Vagina (tissue), 2 donors: Measurements from ENCODE around the gene GPR161.

ENCODE experiments used
- POLR2A ChIP-seq, 2 donors: fragments of 450-650 bp; IDR thresholded peaks; one replicate each; pipeline ENCODE4 v1.6.1; 2017; ENCODE audit warnings: antibody characterized with exemption in 2 of 2, mild to moderate bottlenecking in 2 of 2, moderate library complexity in 2 of 2
- TF ChIP-seq, protein P1 (sequence below), 3 experiments: fragments of 450-650 bp in 2 of 3; fragments of 200-600 bp in 1 of 3; sonication (generic) in 1 of 3; IDR thresholded peaks; one replicate each; pipeline ENCODE4 v1.5.1; 2017 to 2019; ENCODE audit warnings: antibody characterized with exemption in 3 of 3, mild to moderate bottlenecking in 2 of 3, moderate library complexity in 2 of 3

DNA sequence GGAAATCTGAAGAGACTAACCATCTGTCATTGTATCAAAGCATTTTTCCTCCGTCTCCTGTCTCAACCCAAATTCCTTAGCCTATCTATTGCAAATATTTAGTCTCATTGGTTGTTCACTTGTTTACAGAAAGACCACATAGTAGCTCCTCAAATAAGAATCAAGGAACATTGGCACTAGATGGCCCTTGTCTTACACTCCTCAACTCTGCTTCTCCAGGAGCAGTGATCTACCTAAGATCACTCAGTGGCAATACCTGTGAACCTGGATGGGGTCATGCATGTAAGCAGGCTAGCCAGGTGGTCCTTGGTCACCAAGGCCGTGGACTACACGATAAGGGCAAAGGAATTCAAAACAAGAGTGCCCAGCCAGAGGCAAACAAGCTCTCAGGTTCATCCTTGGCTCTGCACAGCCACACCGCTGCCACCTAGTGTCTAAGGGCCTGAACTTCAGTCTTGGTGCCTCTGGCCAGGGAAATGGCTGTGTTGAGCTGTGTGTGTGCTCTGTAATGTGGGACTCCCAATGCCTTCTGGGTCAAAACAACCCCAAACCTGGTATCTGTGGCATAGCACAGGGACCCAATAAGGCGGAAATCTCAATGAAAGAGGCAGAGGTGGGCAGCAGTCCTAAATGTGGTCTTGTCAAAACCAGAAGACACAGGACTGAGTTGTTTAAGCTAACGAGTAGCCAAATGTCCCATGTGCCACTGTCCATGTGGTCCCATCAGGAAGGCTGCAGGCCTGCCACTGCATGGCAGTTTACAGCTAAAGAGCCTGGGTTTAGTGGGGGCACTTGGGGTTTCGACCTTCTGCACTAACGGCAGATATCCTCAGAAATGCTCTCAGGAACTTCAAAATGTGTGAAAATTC, 54.5 kb downstream of the GPR161 start:
- TF ChIP-seq, protein P1, sequence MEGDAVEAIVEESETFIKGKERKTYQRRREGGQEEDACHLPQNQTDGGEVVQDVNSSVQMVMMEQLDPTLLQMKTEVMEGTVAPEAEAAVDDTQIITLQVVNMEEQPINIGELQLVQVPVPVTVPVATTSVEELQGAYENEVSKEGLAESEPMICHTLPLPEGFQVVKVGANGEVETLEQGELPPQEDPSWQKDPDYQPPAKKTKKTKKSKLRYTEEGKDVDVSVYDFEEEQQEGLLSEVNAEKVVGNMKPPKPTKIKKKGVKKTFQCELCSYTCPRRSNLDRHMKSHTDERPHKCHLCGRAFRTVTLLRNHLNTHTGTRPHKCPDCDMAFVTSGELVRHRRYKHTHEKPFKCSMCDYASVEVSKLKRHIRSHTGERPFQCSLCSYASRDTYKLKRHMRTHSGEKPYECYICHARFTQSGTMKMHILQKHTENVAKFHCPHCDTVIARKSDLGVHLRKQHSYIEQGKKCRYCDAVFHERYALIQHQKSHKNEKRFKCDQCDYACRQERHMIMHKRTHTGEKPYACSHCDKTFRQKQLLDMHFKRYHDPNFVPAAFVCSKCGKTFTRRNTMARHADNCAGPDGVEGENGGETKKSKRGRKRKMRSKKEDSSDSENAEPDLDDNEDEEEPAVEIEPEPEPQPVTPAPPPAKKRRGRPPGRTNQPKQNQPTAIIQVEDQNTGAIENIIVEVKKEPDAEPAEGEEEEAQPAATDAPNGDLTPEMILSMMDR (IDR thresholded peaks at IDR 0.05), result peak; percentile 8 to 65 (median 63)
- TF ChIP-seq POLR2A (IDR thresholded peaks at IDR 0.05), result no peak
